Fibroblast of lung (primary cell): ENCODE results near the gene EMSY. TPM values are rescaled to one million over a fixed set of nuclear protein-coding genes. Genes with fewer than 3 reads are reported as not detected.
A peak's percentile ranks its signal among the peaks of the same experiment; 100 is the strongest.

Experiments
- DNase-seq, 2 donors: peaks; one replicate each; pipeline versions ENCODE4 v3.0.0 to v3.0.0-alpha.2; 2010; ENCODE audit warnings: low read depth in 2 of 2
- H2AFZ ChIP-seq: 2 replicates; pipeline ENCODE4 v1.5.1; 2012; ENCODE audit warnings: low read length, control low read depth, inconsistent platforms
- H3K27ac ChIP-seq: 2 replicates; pipeline ENCODE4 v1.5.1; 2011; ENCODE audit warnings: low read length, control low read depth; ENCODE audit not compliant: insufficient read depth
- H3K27me3 ChIP-seq: 2 replicates; pipeline ENCODE4 v1.5.1; 2011; ENCODE audit warnings: mild to moderate bottlenecking, low read length; ENCODE audit not compliant: control insufficient read depth, insufficient read depth
- H3K36me3 ChIP-seq: 2 replicates; pipeline ENCODE4 v1.5.1; 2011; ENCODE audit warnings: low read length; ENCODE audit not compliant: control insufficient read depth, insufficient read depth
- H3K4me1 ChIP-seq: 2 replicates; pipeline ENCODE4 v1.5.1; 2011; ENCODE audit warnings: low read length; ENCODE audit not compliant: control insufficient read depth, insufficient read depth; ENCODE audit errors: extremely low read depth
- H3K4me2 ChIP-seq: 2 replicates; pipeline ENCODE4 v1.5.1; 2011; ENCODE audit warnings: low read length, control low read depth; ENCODE audit not compliant: insufficient read depth; ENCODE audit errors: extremely low read depth
- H3K4me3 ChIP-seq, 4 experiments: fragments of 200-600 bp in 1 of 4; sonication (generic) in 1 of 4; replicated peaks in 1 of 4; 2 replicates each; pipeline ENCODE4 v1.5.1; 2011 to 2016; ENCODE audit warnings: low read length in 4 of 4, low read depth in 3 of 4, mild to moderate bottlenecking in 3 of 4, control low read depth in 2 of 4, inconsistent platforms in 1 of 4, mixed read lengths in 1 of 4; ENCODE audit not compliant: insufficient read depth in 1 of 4; ENCODE audit errors: control extremely low read depth in 1 of 4
- H3K79me2 ChIP-seq: 2 replicates; pipeline ENCODE4 v1.5.1; 2012; ENCODE audit warnings: mild to moderate bottlenecking, low read length, inconsistent platforms; ENCODE audit not compliant: control insufficient read depth, insufficient read depth
- H3K9ac ChIP-seq: 2 replicates; pipeline ENCODE4 v1.5.1; 2011; ENCODE audit warnings: mild to moderate bottlenecking, low read length, control low read depth; ENCODE audit not compliant: insufficient read depth
- H3K9me3 ChIP-seq: 2 replicates; pipeline ENCODE4 v1.5.1; 2012; ENCODE audit warnings: low read depth, low read length; ENCODE audit not compliant: control insufficient read depth, insufficient read depth
- H4K20me1 ChIP-seq: 2 replicates; pipeline ENCODE4 v1.5.1; 2011; ENCODE audit warnings: low read length; ENCODE audit not compliant: control insufficient read depth, insufficient read depth; ENCODE audit errors: extremely low read depth
- CTCF ChIP-seq, 2 donors: IDR thresholded peaks in 1 of 2; conservative IDR thresholded peaks in 1 of 2; 1 replicate in 1 of 2; 2 replicates in 1 of 2; pipeline ENCODE4 v1.5.1; 2011 to 2012; ENCODE audit warnings: low read length in 2 of 2, control low read depth in 1 of 2, inconsistent platforms in 1 of 2, low read depth in 1 of 2, mild to moderate bottlenecking in 1 of 2
- EZH2 ChIP-seq: IDR thresholded peaks from 2 replicates; pipeline ENCODE4 v1.5.1; 2012; ENCODE audit warnings: low read length, control low read depth, mild to moderate bottlenecking; ENCODE audit errors: missing control alignments
- polyA plus RNA-seq, 2 donors: library from polyadenylated mRNA; depleted of rRNA in 1 of 2; stranded (reverse) in 1 of 2; unstranded in 1 of 2; fragments of >200 nt; gene quantifications; 2 replicates each; pipeline ENCODE4 v1.2.1, GENCODE V29; 2011 to 2012; ENCODE audit warnings: missing spikeins in 1 of 2
- total RNA-seq: library from RNA; depleted of rRNA; stranded (reverse); fragments of >200 nt; gene quantifications from 2 replicates; pipeline ENCODE4 v1.2.1, GENCODE V29; 2014

Gene EMSY
- total and polyA plus RNA-seq, 2 donors (not counting 1 experiment from before 2014, with no cell fraction given): 11.9 to 14.2 TPM

DNA sequence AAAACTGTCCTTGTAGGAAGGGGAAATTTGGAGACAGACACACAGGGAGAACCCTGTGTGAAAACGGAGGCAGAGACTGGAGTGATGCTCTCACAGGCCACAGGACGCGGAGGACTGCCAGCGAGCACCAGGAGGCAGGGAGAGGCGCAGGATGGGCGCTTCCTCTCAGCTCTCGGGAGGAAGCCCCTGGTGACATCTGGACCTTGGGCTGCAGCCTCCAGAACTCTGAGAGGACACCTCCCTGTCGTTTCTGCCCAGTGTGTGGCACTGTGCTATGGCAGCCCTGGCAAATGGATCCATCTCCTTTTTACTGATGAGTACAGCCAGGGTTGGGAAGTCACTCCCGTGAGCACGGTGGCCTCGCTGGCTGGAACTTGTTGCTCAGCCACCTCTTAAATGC lies 151.8 kb downstream of the EMSY start:
- H3K27me3 ChIP-seq: no peaks in the 10 kb centered on the region
- no peak overlapping the region for H3K4me2 ChIP-seq
- H3K9me3 ChIP-seq: no peaks in the 10 kb centered on the region
- H3K79me2 ChIP-seq: no peaks in the 10 kb centered on the region
- no peak for DNase-seq
- H3K9ac ChIP-seq: no peak overlapping the region
- no peak overlapping the region for H3K27ac ChIP-seq
- H3K4me1 ChIP-seq: peaks cover 6% of the 10 kb centered on the region
- H4K20me1 ChIP-seq: no peaks in the 10 kb centered on the region
- no peak overlapping the region for H2AFZ ChIP-seq
- H3K36me3 ChIP-seq: no peaks in the 10 kb centered on the region
- no peak for TF ChIP-seq EZH2
- H3K4me3 ChIP-seq: no peak overlapping the region

- H4K20me1 ChIP-seq: no peaks in the 10 kb centered on the region
- H3K9ac ChIP-seq: no peak overlapping the region
- no peak overlapping the region for H3K27ac ChIP-seq
- DNase-seq: no peak
- no peak for TF ChIP-seq EZH2
- no peak for TF ChIP-seq CTCF (conservative IDR thresholded peaks at IDR 0.05 in 1 of 2, IDR thresholded peaks at IDR 0.05 in 1 of 2; ENCODE audit: low read depth in 1 of 2, low read length in 2 of 2)
- no peak overlapping the region for H3K4me2 ChIP-seq
- H3K36me3 ChIP-seq: no peaks in the 10 kb centered on the region
- H3K27me3 ChIP-seq: no peaks in the 10 kb centered on the region
- no peak overlapping the region for H2AFZ ChIP-seq
- peaks cover 11% of the 10 kb centered on the region for H3K4me1 ChIP-seq
- no peaks in the 10 kb centered on the region for H3K79me2 ChIP-seq
- H3K9me3 ChIP-seq: no peaks in the 10 kb centered on the region
- no peak overlapping the region for H3K4me3 ChIP-seq
Measured at GRCh38 chr11:76597533-76598425, 153.0 kb downstream of the EMSY start.

DNA sequence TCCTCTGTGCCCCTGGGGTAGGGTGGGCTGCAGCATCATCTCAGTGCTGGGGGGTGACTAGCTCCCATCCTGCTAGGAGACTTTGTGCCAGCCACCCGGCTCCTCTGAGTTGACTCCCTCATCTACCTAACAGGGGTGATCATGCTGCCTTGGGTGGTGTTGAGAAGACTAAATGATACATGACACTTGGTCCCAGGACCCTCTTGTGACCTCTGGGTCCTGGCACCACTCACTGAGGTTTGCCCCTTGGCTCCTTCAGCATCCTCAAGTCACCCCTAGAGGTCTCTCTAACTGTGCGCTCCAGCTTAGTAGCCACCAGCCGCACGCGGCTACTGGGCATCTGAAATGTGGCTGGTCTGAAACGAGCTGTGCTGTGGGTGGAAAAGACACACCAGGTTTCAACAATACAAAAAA lies 153.6 kb downstream of the EMSY start:
- TF ChIP-seq EZH2 (no peak), CTCF (conservative IDR thresholded peaks at IDR 0.05 in 1 of 2, IDR thresholded peaks at IDR 0.05 in 1 of 2; ENCODE audit: low read depth in 1 of 2, low read length in 2 of 2) (peak; percentile 58 to 72)
- H3K4me1 ChIP-seq: peaks cover 14% of the 10 kb centered on the region
- H3K9me3 ChIP-seq: no peaks in the 10 kb centered on the region
- no peaks in the 10 kb centered on the region for H3K79me2 ChIP-seq
- H2AFZ ChIP-seq: no peak overlapping the region
- H3K4me3 ChIP-seq: no peak overlapping the region
- H3K36me3 ChIP-seq: no peaks in the 10 kb centered on the region
- peak; percentile 51 to 71 for DNase-seq
- no peaks in the 10 kb centered on the region for H3K27me3 ChIP-seq
- H3K4me2 ChIP-seq: no peak overlapping the region
- no peak overlapping the region for H3K9ac ChIP-seq
- no peaks in the 10 kb centered on the region for H4K20me1 ChIP-seq
- no peak overlapping the region for H3K27ac ChIP-seq
